ENCODE data around the gene FAM222A.

- TF ChIP-seq CTCF (IDR thresholded peaks at IDR 0.05), result no peak
- no peak for TF ChIP-seq POLR2A (IDR thresholded peaks at IDR 0.05)
- TF ChIP-seq EP300 (IDR thresholded peaks at IDR 0.05), result no peak
Observed at GRCh38 chr12:109744986-109745942, 31.6 kb downstream of the FAM222A start.

All from gastroesophageal sphincter (tissue), 3 donors.